ENCODE data around the gene NHLRC1. TPM values are rescaled to one million over a fixed set of nuclear protein-coding genes. Genes with fewer than 3 reads are reported as not detected.
A peak's percentile ranks its signal among the peaks of the same experiment; 100 is the strongest.

Gene NHLRC1
- polyA plus RNA-seq: 0.40 TPM

DNA sequence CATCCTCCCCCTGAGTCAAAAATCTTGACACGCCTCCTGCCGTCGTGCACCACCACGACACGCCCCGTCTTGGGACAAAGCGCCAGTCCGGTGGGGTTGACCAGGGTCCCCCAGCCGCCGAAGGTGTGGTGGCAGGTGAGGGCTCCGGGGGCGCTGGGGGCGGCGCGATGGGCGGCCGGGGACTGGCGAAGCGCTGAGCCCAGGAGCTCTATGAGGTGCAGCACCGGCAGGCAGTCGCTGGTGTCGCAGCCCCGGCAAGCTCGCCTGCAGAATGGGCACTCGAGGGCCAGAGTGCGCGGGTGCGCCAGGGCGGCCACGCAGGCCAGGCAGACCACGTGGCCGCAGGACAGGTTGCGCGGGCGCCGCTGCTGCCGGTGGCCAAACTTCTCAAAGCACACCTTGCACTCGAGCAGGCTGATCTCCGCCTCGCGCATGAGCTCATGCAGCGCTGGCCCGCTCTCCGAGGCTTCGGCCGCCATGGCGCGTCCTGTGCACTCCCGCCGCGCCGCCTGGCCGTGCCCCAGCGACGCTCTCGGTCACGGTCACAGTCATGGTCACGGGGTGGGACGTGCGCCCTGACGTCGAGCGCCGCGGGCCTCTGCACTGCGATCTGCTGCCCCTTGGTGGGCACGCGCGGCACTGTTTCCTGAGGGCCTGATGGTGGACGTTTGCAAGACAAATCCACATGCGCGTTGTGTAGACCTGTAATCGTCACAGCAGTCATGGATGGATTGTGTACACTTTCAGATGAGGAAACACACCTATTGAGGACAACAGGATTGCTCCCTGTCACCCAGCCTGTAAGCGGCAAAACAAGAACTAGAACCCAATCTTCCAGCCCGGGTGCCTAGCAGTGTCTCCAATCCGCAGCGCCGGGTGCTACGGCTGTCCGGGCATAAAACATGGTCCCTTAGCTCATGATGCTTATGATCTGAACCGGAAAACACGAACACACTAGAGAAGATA, at the start of gene NHLRC1:
Gene NHLRC1 (minus strand): TSS at position 550 of the 966 bp plus-strand sequence. CDS start 71 bp downstream, at position 479.
- no peaks in the 10 kb centered on the region for H3K27me3 Mint-ChIP-seq
- H3K9me3 Mint-ChIP-seq: peaks cover 0 to 2% (median 0%) of the 10 kb centered on the region in 3 donors
- no peaks in the 10 kb centered on the region for H3K36me3 Mint-ChIP-seq
- peak within 1 kb of the TSS; percentile 74 to 95 (median 90) for H3K4me3 Mint-ChIP-seq
- peak within 1 kb of the TSS in 2 of 3 donors; percentile 78 to 91 for H3K27ac Mint-ChIP-seq
- H3K4me1 Mint-ChIP-seq: peaks cover 0 to 7% (median 6%) of the 10 kb centered on the region in 3 donors

GRCh38 chr6:18171871-18172270, 49.4 kb upstream of the NHLRC1 start:
- H3K9me3 Mint-ChIP-seq: peaks cover 0 to 9% (median 2%) of the 10 kb centered on the region in 3 donors
- H3K4me1 Mint-ChIP-seq: peaks cover 7 to 19% (median 9%) of the 10 kb centered on the region in 3 donors
- H3K4me3 Mint-ChIP-seq: no peak overlapping the region
- H3K36me3 Mint-ChIP-seq: peaks cover 36% of the 10 kb centered on the region
- no peaks in the 10 kb centered on the region for H3K27me3 Mint-ChIP-seq
- H3K27ac Mint-ChIP-seq: no peak overlapping the region

DNA sequence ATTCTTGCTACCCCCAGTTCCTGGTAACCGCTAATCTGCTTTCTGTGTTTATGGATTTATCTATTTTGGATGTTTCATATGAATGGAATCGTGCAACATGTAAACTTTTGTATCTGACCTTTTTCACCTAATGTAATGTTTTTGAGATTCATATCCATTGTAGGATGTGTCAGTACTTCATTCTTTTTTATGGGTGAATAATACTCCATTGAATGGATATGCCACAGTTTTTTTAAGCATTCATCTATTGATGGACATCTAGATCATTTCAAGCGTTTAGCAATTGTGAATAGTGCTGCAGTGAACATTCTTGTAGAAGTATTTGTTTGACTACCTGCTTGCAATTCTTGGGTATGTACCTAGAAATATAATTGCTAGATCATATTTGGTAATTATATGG, 45.8 kb upstream of the NHLRC1 start:
- Mint-ChIP-seq H3K9me3 (peaks cover 0 to 3% (median 2%) of the 10 kb centered on the region in 3 donors), H3K27me3 (no peaks in the 10 kb centered on the region), H3K36me3 (peaks cover 12% of the 10 kb centered on the region), H3K4me1 (peaks cover 0 to 3% (median 1%) of the 10 kb centered on the region in 3 donors), H3K27ac (no peak overlapping the region), H3K4me3 (no peak overlapping the region)

DNA sequence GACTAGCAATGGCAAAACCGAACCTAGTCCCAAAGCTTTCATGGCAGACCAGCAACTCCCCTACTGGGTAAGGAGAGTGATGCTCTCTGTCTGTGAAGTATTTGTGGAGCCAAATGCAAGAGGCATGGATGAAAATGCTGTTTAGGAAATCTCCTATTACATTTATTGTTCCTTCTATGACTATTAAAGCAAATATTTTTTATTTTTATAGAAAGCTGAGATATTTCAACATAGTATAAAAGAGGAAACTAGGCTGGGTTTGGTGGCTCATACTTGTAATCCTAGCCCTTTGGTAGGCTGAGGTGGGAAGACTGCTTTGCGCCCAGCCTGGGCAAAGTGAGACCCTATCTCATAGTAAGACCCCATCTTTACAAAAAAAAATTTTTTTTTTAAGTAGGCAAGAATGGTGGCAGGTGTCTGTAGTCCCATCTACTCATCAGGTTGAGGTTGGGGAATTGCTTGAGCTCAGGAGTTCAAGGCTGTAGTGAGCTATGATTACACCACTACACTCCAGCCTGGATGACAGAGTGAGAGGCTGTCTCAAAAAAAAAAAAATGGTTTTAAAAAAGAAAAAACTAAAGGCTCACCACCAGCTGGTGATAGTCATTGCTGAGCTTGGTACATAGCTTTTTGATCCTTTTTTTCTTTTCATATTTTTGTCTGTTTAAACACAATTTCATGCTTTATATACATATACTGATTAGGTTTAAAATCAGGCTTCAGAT, 44.0 kb upstream of the NHLRC1 start:
- Mint-ChIP-seq H3K4me3 (no peak overlapping the region), H3K4me1 (peaks cover 0 to 2% (median 1%) of the 10 kb centered on the region in 3 donors), H3K27ac (no peak overlapping the region), H3K9me3 (peaks cover 0 to 3% (median 2%) of the 10 kb centered on the region in 3 donors), H3K36me3 (peaks cover 8% of the 10 kb centered on the region), H3K27me3 (no peaks in the 10 kb centered on the region)

- H3K27ac Mint-ChIP-seq: no peak overlapping the region
Measured at GRCh38 chr6:18165751-18166150, 43.3 kb upstream of the NHLRC1 start.

DNA sequence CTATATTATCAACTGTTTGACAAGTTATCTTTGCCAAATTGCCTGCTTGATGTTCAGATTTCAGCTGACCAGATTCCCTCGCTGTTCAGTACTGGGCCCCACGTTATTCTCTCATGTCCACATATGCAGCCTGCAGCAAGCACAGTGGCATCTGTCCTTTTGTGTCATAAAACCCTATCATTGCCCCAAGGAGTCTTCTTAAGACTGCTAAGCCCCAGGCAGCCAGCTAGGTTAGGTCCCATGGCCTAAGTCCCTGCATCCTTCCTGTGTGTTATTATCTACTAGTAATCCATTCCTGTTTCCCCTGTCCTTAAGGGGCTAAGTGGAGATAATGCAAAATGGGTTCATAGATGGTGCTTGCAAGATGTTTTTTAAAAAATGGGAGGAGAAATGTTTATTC, 39.9 kb upstream of the NHLRC1 start:
- Mint-ChIP-seq H3K27me3 (no peaks in the 10 kb centered on the region), H3K4me3 (no peak overlapping the region), H3K36me3 (peaks cover 9% of the 10 kb centered on the region), H3K4me1 (peaks cover 4 to 7% (median 5%) of the 10 kb centered on the region in 3 donors), H3K27ac (no peak overlapping the region), H3K9me3 (no peaks in the 10 kb centered on the region)

More at GRCh38 chr6:18165751-18166150, 43.3 kb upstream of the NHLRC1 start:
- Mint-ChIP-seq H3K4me3 (no peak overlapping the region), H3K9me3 (peaks cover 0 to 3% (median 2%) of the 10 kb centered on the region in 3 donors), H3K27me3 (no peaks in the 10 kb centered on the region), H3K4me1 (peaks cover 0 to 4% (median 1%) of the 10 kb centered on the region in 3 donors), H3K36me3 (peaks cover 11% of the 10 kb centered on the region)

GRCh38 chr6:18161431-18161830, 39.0 kb upstream of the NHLRC1 start:
- Mint-ChIP-seq H3K9me3 (no peaks in the 10 kb centered on the region), H3K27me3 (no peaks in the 10 kb centered on the region), H3K4me3 (no peak overlapping the region), H3K27ac (peak overlapping the region in 1 of 3 donors; percentile 57), H3K4me1 (peaks cover 5 to 8% (median 6%) of the 10 kb centered on the region in 3 donors), H3K36me3 (peaks cover 9% of the 10 kb centered on the region)

GRCh38 chr6:18160911-18161310, 38.4 kb upstream of the NHLRC1 start:
- no peaks in the 10 kb centered on the region for H3K9me3 Mint-ChIP-seq

GRCh38 chr6:18155864-18156421, 33.5 kb upstream of the NHLRC1 start:
- Mint-ChIP-seq H3K9me3 (no peaks in the 10 kb centered on the region), H3K4me1 (peaks cover 18 to 35% (median 19%) of the 10 kb centered on the region in 3 donors), H3K4me3 (peak overlapping the region; percentile 98 to 99 (median 98)), H3K36me3 (peaks cover 10% of the 10 kb centered on the region), H3K27ac (peak overlapping the region; percentile 93 to 95 (median 94)), H3K27me3 (no peaks in the 10 kb centered on the region)

More at GRCh38 chr6:18160911-18161310, 38.4 kb upstream of the NHLRC1 start:
- Mint-ChIP-seq H3K36me3 (peaks cover 9% of the 10 kb centered on the region), H3K27me3 (no peaks in the 10 kb centered on the region), H3K4me3 (no peak overlapping the region), H3K4me1 (peaks cover 9 to 13% (median 10%) of the 10 kb centered on the region in 3 donors), H3K27ac (peak overlapping the region in 1 of 3 donors; percentile 57)

- H3K27ac Mint-ChIP-seq: peak within 1 kb of the TSS; percentile 94 to 98 (median 95)
- peaks cover 10% of the 10 kb centered on the region for H3K36me3 Mint-ChIP-seq
- H3K9me3 Mint-ChIP-seq: no peaks in the 10 kb centered on the region
- H3K4me3 Mint-ChIP-seq: peak within 1 kb of the TSS; percentile 98 to 99 (median 98)
- H3K4me1 Mint-ChIP-seq: peaks cover 18 to 35% (median 19%) of the 10 kb centered on the region in 3 donors
- no peaks in the 10 kb centered on the region for H3K27me3 Mint-ChIP-seq
Measured at GRCh38 chr6:18155150-18155863, 32.8 kb upstream of the NHLRC1 start, which contains the start of gene KDM1B. Gene KDM1B (plus strand): TSS chr6:18155422. CDS start chr6:18159896, 4,474 bp downstream.

- peaks cover 18 to 35% (median 19%) of the 10 kb centered on the region in 3 donors for H3K4me1 Mint-ChIP-seq
- peak within 1 kb of the TSS; percentile 94 to 98 (median 95) for H3K27ac Mint-ChIP-seq
- no peaks in the 10 kb centered on the region for H3K9me3 Mint-ChIP-seq
- H3K36me3 Mint-ChIP-seq: peaks cover 5% of the 10 kb centered on the region
- H3K4me3 Mint-ChIP-seq: peak within 1 kb of the TSS; percentile 98 to 99 (median 98)
- no peaks in the 10 kb centered on the region for H3K27me3 Mint-ChIP-seq
Measured at GRCh38 chr6:18154507-18155149, 32.2 kb upstream of the NHLRC1 start, which contains the start of gene TPMT. Gene TPMT (minus strand): TSS chr6:18155077. CDS start chr6:18149127, 5,950 bp downstream.

DNA sequence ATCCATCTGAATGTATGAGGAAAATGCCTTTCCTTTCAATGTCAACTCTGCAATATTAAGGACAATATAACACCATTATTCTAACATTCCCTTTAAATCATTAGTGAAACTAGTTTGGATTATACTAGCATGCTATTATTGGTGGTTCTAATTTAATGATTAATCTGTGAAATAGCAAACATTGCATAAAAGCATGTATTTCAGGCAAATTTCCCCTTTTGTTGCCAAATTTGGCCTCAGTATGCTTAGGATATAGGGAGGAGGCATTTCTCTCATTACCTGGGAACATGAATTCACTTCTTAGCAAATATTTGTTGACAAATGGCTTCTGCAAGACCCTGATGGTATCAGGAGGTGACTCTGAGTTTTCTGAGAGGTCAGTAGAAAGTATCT, 30.8 kb upstream of the NHLRC1 start:
- Mint-ChIP-seq H3K4me3 (peak overlapping the region in 2 of 4 donors; percentile 10 to 98), H3K27me3 (no peaks in the 10 kb centered on the region), H3K4me1 (peaks cover 14 to 32% (median 17%) of the 10 kb centered on the region in 3 donors), H3K9me3 (no peaks in the 10 kb centered on the region), H3K36me3 (peaks cover 3% of the 10 kb centered on the region), H3K27ac (peak overlapping the region in 2 of 3 donors; percentile 4 to 95)

- Mint-ChIP-seq H3K9me3 (no peaks in the 10 kb centered on the region), H3K27me3 (no peaks in the 10 kb centered on the region), H3K4me3 (no peak overlapping the region), H3K4me1 (peaks cover 14 to 32% (median 15%) of the 10 kb centered on the region in 3 donors), H3K36me3 (peaks cover 3% of the 10 kb centered on the region), H3K27ac (no peak overlapping the region)
Measured at GRCh38 chr6:18151801-18152200, 29.3 kb upstream of the NHLRC1 start.
